Inferior parietal cortex (tissue), 1 donor: ENCODE results near the gene MOCS1.

Experiments used
- DNase-seq: peaks from one replicate; pipeline ENCODE4 v3.0.0-alpha.2; 2016; ENCODE audit errors: extremely low spot score

MOCS1 gene

GRCh38 chr6:39876111-39876510 is 58.2 kb downstream of the MOCS1 start:
- DNase-seq = no peak

GRCh38 chr6:39873439-39873838 is 60.8 kb downstream of the MOCS1 start:
- DNase-seq = no peak

DNA sequence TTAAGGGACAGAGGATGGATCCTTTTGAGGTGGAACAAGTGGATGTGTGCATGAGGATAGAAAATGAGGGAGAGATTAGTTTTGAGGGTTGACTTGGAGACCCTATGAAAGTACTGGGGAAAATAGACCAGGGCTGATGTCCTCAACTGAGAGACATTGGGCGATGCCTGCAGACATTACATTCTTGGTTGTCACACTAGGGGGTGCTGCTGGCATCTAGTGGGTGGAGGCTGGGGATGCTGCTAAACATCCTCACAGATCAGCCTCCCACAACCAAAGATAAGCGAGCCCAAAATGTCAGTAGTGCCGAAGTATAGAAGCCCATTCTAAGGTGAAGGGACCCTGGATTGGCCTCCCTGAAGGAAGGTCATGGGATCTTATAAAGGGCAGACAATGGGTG is 63.3 kb downstream of the MOCS1 start:
- no peak for DNase-seq

GRCh38 chr6:39867592-39867991 is 66.7 kb downstream of the MOCS1 start:
- no peak for DNase-seq

GRCh38 chr6:39865011-39865888 is 69.0 kb downstream of the MOCS1 start:
- peak; percentile 73 for DNase-seq

GRCh38 chr6:39861663-39862062 is 72.6 kb downstream of the MOCS1 start:
- no peak for DNase-seq

GRCh38 chr6:39859025-39859424 is 75.2 kb downstream of the MOCS1 start:
- DNase-seq = no peak

DNA sequence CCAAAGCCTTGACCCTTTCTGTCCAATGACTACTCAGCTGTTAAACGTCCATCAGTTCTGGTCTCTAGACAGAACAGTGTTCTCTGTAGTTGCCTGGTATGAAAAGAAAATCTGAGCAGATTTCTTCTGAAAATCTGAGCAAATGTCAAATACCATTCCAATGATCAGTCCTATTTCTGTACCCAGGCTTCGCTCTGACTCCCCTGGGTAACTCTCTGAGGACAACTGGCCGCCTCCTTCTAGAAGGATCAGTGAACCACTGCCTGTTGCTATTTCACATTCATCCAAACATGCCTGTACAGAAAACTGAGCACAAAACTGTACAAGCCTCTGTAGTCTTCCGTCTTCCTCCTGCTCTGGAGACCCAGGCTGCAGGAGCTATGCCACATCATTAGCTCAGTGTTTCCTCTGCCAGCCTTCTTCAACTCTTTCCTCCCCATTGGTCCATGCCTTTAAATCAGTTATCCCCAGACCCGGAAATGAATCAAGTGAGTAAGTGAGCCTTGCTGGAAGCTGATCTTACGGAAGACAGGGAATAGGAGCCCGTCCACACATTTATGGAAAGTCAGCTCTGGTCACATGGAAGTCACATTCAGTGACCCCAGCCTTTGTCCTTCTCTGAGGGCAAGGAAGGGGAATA is 78.8 kb downstream of the MOCS1 start:
- no peak for DNase-seq
